Neural crest cell (in vitro differentiated cells): Measurements from ENCODE around the gene FBXL5. TPM values are rescaled to one million over a fixed set of nuclear protein-coding genes. Genes with fewer than 3 reads are reported as not detected.

ENCODE experiments used
- DNase-seq: peaks from one replicate; pipeline ENCODE4 v3.0.0; 2021; ENCODE audit warnings: low read depth, mixed read lengths, low spot score
- H3K27ac Mint-ChIP-seq: one replicate; pipeline ENCODE4 v1.8.0; 2021; ENCODE audit warnings: mild to moderate bottlenecking, mixed read lengths; ENCODE audit not compliant: unreplicated experiment
- H3K27me3 Mint-ChIP-seq: 2 replicates; pipeline ENCODE4 v1.8.0; 2021; ENCODE audit warnings: low read depth, mild to moderate bottlenecking, mixed read lengths
- H3K36me3 Mint-ChIP-seq: 2 replicates; pipeline ENCODE4 v1.8.0; 2021; ENCODE audit warnings: low read depth, mild to moderate bottlenecking, mixed read lengths
- H3K4me1 Mint-ChIP-seq: 2 replicates; pipeline ENCODE4 v1.8.0; 2021; ENCODE audit warnings: mixed read lengths
- H3K4me3 Mint-ChIP-seq: one replicate; pipeline ENCODE4 v1.8.0; 2021; ENCODE audit warnings: mild to moderate bottlenecking, mixed read lengths
- H3K9me3 Mint-ChIP-seq: 2 replicates; pipeline ENCODE4 v1.8.0; 2021; ENCODE audit warnings: mixed read lengths
- CTCF ChIP-seq: fragments of 200-600 bp; sonication (generic); conservative IDR thresholded peaks from 2 replicates; pipeline ENCODE4 v1.5.0; 2021; ENCODE audit warnings: antibody characterized with exemption, mild to moderate bottlenecking
- long read RNA-seq: library from polyadenylated mRNA; unstranded; transcript quantifications from one replicate; pipeline ENCODE4 v2.0.0, GENCODE V29; 2020
- total RNA-seq: library from RNA; stranded (reverse); gene quantifications from 2 replicates; pipeline ENCODE4 v1.2.1, GENCODE V29; 2021

Gene FBXL5
- total RNA-seq, result 71.2 and 74.3 TPM in 2 replicates
- long read RNA-seq, transcript FBXL5-202 (11 exons, 2,837 nt), result minor isoform, 18 of 247 reads
- long read RNA-seq, transcript FBXL5-201 (11 exons, 3,385 nt), result major isoform, 150 of 247 reads
- long read RNA-seq, partial matches to known transcripts, result 43 of 247 reads
- long read RNA-seq, other reads (novel, unspliced or antisense), result 33 of 247 reads

- H3K27me3 Mint-ChIP-seq, result no peaks in the 10 kb centered on the region
- H3K27ac Mint-ChIP-seq, result peak within 1 kb of the TSS; percentile 100
- TF ChIP-seq CTCF, result no peak
- peak within 1 kb of the TSS; percentile 99 for H3K4me3 Mint-ChIP-seq
- H3K4me1 Mint-ChIP-seq, result peaks cover 41% of the 10 kb centered on the region
- H3K36me3 Mint-ChIP-seq, result no peaks in the 10 kb centered on the region
- DNase-seq, result peak; percentile 69
- H3K9me3 Mint-ChIP-seq, result no peaks in the 10 kb centered on the region
Measured at GRCh38 chr4:15655223-15656037, at the start of gene FBXL5. Gene FBXL5, minus strand, starts transcription at chr4:15655357. Its CDS starts 70 bp downstream, at chr4:15655287.

DNA sequence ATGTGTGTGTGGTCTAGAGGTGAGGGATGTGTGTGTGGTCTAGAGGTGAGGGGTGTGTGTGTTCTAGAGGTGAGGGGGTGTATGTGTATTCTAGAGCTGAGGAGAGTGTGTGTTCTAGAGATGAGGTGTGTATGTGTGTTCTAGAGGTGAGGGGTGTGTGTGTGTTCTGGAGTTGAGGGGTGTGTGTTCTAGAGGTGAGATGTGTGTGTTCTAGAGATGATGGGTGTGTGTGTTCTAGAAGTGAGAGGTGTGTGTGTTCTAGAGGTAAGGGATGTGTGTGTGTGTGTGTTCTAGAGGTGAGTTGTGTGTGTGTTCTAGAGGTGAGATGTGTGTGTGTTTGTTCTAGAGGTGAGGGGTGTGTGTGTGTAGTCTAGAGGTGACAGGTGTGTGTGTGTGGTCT, 49.0 kb upstream of the FBXL5 start:
- H3K4me1 Mint-ChIP-seq, result peaks cover 24% of the 10 kb centered on the region
- no peak overlapping the region for H3K4me3 Mint-ChIP-seq
- peaks cover 8% of the 10 kb centered on the region for H3K9me3 Mint-ChIP-seq
- TF ChIP-seq CTCF, result no peak
- no peak overlapping the region for H3K27ac Mint-ChIP-seq
- DNase-seq, result no peak
- H3K27me3 Mint-ChIP-seq, result no peaks in the 10 kb centered on the region
- H3K36me3 Mint-ChIP-seq, result peaks cover 6% of the 10 kb centered on the region

DNA sequence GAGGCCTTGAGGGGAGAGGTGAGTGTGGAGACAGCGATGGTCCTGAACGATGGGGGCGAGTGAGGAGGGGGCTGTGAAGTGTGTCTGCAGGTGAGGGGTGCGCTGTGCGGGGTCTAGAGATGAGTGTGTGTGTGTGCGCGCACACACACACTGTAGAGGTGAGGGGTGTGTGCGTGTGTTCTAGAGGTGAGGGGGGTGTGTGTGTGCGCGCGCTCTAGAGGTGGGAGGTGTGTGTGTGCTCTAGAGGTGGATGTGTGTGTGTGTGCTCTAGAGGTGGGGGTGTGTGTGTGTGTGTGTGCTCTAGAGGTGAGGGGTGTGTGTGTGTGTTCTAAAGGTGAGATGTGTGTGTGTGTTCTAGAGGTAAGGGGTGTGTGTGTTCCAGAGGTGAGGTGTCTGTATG, 48.3 kb upstream of the FBXL5 start:
- Mint-ChIP-seq H3K36me3 (peaks cover 8% of the 10 kb centered on the region), H3K27ac (no peak overlapping the region), H3K4me3 (no peak overlapping the region), H3K27me3 (no peaks in the 10 kb centered on the region), H3K9me3 (peaks cover 11% of the 10 kb centered on the region), H3K4me1 (peaks cover 20% of the 10 kb centered on the region)
- no peak for DNase-seq
- no peak for TF ChIP-seq CTCF

DNA sequence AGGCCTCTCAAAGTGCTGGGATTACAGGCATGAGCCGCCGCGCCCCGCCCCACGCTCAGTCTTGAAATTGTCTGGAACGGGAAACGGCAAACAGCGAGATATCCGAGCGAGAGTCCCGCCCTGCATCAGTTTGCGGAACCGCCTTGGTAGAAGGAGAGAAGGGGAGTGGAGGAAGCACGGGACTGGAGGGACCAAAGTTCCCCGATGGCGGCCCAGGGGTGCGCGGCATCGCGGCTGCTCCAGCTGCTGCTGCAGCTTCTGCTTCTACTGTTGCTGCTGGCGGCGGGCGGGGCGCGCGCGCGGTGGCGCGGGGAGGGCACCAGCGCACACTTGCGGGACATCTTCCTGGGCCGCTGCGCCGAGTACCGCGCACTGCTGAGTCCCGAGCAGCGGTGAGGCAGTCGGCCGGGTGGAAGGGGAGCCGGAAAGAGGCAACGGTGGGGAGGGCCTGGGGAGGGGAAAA, 47.8 kb upstream of the FBXL5 start, which contains the start of gene BST1:
TSS of gene BST1 (plus strand) at position 125 of the 463 bp plus-strand sequence. CDS start at position 205, 80 bp downstream.
- peaks cover 11% of the 10 kb centered on the region for H3K36me3 Mint-ChIP-seq
- no peak for DNase-seq
- H3K27me3 Mint-ChIP-seq, result no peaks in the 10 kb centered on the region
- H3K27ac Mint-ChIP-seq, result peak within 1 kb of the TSS; percentile 19
- H3K4me1 Mint-ChIP-seq, result peaks cover 20% of the 10 kb centered on the region
- no peak for TF ChIP-seq CTCF
- no peak within 1 kb of the TSS for H3K4me3 Mint-ChIP-seq
- peaks cover 11% of the 10 kb centered on the region for H3K9me3 Mint-ChIP-seq

DNA sequence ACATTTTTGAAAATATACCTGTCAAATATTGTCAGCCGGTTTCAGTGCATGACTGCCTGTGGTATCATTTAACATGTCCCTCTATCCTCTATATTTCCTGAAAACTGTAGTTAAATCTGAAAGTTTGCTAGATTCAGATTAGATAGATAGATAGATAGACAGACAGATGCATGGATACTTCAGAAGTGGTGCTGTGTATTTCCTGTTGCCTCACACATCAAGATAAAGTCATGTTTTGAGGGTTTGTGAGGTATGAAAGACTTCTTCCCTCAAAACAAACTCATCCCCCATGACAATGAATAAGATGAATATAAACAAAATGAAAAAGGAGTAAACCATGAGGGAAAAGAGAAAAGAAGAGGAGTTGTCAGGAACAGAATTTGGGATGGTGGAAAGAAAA, 41.7 kb upstream of the FBXL5 start:
- Mint-ChIP-seq H3K4me1 (peaks cover 5% of the 10 kb centered on the region), H3K4me3 (no peak overlapping the region), H3K36me3 (peaks cover 16% of the 10 kb centered on the region), H3K9me3 (peaks cover 11% of the 10 kb centered on the region), H3K27ac (no peak overlapping the region), H3K27me3 (no peaks in the 10 kb centered on the region)
- DNase-seq, result no peak
- no peak for TF ChIP-seq CTCF
